DOHH2 (cell line): ENCODE data around the gene PRMT1.

Experiments
- CTCF ChIP-seq: fragments of 200-600 bp; sonication (generic); IDR thresholded peaks from one replicate; pipeline ENCODE4 v1.5.1; 2014; ENCODE audit warnings: antibody characterized with exemption, mild to moderate bottlenecking, low read depth, low read length; ENCODE audit not compliant: poor library complexity, severe bottlenecking
- EZH2phosphoT487 ChIP-seq: fragments of 200-600 bp; sonication (generic); IDR thresholded peaks from 2 replicates; pipeline ENCODE4 v1.6.1; 2017; ENCODE audit warnings: borderline replicate concordance, mild to moderate bottlenecking, antibody characterized with exemption, low read length, moderate library complexity, mixed read lengths

DNA sequence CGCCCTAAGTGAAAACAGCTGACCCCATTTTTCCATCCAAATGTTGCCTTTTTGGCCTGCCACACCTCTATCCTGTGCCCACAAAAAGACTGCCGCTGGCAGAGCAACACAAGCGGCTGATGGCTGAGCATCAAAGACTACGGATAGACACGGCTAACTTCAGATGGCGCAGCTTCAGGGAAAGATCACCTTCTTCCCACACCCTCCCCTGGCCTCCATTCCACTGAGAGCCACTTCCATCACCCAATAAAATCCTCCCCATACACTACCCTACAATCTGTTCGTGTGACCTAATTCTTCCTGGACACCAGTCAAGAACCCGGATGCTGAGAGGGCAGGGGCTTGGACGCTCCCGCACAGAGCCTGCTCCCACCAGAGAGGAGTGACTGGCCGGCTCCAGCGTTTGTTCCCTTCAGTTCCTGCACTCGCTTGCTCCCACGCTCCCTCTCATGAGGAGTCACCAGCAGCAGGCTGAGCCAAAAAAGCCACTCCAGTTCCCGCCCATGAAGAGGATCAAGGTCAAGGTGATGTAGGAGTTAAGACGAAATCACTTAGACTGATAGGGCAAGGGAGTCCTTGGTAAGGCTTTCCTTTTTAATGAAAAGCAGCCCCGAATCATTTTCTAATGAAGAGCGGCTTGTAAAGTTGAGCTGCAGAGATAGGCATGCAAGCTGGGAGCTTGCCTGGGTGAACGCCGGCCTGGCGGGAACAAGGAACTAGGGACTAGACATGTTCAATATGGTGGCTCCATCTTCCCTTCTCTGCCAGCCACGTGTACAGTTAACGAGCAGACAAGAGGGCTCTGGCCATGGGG lies 50.4 kb downstream of the PRMT1 start:
- TF ChIP-seq CTCF (no peak), EZH2phosphoT487 (no peak)
